ENCODE data around the gene GALNT2. TPM values are rescaled to one million over a fixed set of nuclear protein-coding genes. Genes with fewer than 3 reads are reported as not detected.
A peak's percentile ranks its signal among the peaks of the same experiment; 100 is the strongest.

The GALNT2 gene
- total and polyA plus RNA-seq, 9 donors: 38.6 to 142 (median 83.7) TPM

DNA sequence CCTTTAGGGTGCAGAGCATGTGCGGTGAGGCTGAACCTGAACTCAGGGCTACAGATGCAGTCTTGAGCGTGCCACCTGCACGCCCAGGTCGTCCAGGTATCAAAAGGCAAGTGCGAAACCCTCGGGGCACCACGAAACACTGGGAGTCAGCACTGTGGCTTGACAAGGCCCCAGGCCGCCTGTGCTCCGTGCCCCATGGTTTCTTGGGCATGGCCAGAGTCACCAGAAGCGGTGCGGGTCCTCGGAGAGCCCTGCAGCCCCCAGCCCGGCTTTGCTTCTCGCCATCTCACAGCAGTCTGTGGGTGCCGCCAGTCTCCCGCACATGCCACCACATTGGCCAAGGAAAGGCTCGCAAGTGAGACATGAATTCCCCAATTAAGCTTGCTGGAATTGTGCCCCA is 241.8 kb downstream of the GALNT2 start:
- no peaks in the 10 kb centered on the region for H3K4me1 ChIP-seq (ENCODE audit: insufficient read depth)
- 91 to 95% (median 94%) methylated on average over 17 of the region's 17 CpGs for WGBS, 3 donors
- TF ChIP-seq POLR2A (IDR thresholded peaks at IDR 0.05): no peak
- TF ChIP-seq, protein P1, sequence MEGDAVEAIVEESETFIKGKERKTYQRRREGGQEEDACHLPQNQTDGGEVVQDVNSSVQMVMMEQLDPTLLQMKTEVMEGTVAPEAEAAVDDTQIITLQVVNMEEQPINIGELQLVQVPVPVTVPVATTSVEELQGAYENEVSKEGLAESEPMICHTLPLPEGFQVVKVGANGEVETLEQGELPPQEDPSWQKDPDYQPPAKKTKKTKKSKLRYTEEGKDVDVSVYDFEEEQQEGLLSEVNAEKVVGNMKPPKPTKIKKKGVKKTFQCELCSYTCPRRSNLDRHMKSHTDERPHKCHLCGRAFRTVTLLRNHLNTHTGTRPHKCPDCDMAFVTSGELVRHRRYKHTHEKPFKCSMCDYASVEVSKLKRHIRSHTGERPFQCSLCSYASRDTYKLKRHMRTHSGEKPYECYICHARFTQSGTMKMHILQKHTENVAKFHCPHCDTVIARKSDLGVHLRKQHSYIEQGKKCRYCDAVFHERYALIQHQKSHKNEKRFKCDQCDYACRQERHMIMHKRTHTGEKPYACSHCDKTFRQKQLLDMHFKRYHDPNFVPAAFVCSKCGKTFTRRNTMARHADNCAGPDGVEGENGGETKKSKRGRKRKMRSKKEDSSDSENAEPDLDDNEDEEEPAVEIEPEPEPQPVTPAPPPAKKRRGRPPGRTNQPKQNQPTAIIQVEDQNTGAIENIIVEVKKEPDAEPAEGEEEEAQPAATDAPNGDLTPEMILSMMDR (IDR thresholded peaks at IDR 0.05): no peak
- no peak for TF ChIP-seq EP300 (IDR thresholded peaks at IDR 0.05)
- H3K4me3 ChIP-seq: no peak overlapping the region
- H3K27ac ChIP-seq: no peak overlapping the region
- no peak for DNase-seq
- H3K9me3 ChIP-seq: no peaks in the 10 kb centered on the region
- H3K36me3 ChIP-seq: no peaks in the 10 kb centered on the region
- H3K27me3 ChIP-seq: no peaks in the 10 kb centered on the region
- intact Hi-C loops (cut with DNase I): loop anchor here in 3 of 4 donors (5.0 to 10.0 kb wide), 2 partner anchors 644 to 647 kb away; no protein-coding TSS in a partner anchor

DNA sequence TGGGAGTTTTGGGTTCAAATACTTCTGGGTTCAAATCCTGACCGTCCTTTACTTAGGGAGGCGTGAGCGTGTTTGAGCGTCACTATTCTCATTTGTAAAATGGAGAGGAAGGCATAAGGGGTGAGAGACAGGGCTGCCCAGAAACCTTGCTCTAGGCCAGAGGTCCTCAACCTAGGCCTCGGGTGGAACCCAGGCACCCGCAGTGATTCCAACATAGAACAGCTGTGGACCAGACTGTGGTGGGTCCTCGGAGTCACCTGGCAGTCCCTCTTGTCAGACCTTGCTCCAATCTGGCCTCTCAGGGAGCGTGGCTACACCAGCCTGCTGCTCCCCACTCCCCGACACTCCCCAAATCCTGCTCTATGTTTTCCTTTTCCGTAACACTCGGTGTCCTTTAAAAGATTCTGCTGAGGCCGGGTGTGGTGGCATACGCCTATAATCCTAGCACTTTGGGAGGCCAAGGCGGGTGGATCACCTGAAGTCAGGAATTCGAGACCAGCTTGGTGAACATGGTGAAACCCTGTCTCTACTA is 242.7 kb downstream of the GALNT2 start:
- no peaks in the 10 kb centered on the region for H3K9me3 ChIP-seq
- no peaks in the 10 kb centered on the region for H3K4me1 ChIP-seq (ENCODE audit: insufficient read depth)
- TF ChIP-seq EP300 (IDR thresholded peaks at IDR 0.05): no peak
- TF ChIP-seq POLR2A (IDR thresholded peaks at IDR 0.05): no peak
- TF ChIP-seq, protein P1 (IDR thresholded peaks at IDR 0.05): no peak
- DNase-seq: no peak
- intact Hi-C loops (cut with DNase I): loop anchor here (2.0 to 10.0 kb wide), 3 partner anchors 645 to 649 kb away; no protein-coding TSS in a partner anchor
- no peaks in the 10 kb centered on the region for H3K36me3 ChIP-seq
- no peaks in the 10 kb centered on the region for H3K27me3 ChIP-seq
- WGBS, 3 donors: 93 to 96% (median 96%) methylated on average over 15 of the region's 15 CpGs
- H3K4me3 ChIP-seq: no peak overlapping the region
- no peak overlapping the region for H3K27ac ChIP-seq

DNA sequence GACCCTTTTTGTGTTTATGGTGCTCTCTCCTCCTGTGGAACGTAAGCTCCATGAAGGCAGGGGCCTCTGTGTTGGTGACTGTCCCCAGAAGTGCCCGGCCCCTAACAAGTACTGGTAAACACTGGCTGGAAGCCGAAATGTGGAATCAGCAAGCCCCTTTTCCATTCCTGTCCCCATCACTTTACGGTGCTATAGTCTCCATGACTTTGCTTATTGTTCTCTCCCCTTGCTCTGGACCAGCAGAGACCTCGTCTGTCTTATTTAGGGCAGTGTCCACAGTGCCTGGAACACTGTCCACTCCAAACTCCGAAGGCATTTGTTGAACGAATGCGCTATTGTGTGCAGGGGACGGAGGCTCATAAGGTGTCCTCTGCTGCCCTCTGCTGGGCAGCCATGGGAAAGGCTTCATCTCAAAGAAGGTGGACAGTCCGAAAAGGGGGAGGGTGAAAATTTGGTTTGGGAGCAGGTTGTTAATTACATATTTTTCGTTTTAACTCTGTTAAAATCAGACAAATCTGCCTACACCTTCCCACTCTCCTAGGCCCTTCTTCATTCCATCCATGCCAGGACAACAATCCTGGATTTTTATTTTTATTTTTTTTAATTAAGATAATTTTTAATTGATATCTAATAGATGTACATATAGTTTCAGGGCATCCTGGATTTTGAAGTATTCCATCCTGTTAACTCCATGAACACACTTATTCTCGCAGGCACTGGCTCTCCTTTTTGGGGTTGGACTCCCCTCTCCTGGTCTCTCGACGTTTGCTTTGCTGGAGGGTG is 243.5 kb downstream of the GALNT2 start:
- WGBS, 3 donors: 32 to 34% (median 32%) methylated on average over 14 of the region's 14 CpGs
- H3K4me3 ChIP-seq: no peak overlapping the region
- TF ChIP-seq POLR2A (IDR thresholded peaks at IDR 0.05): no peak
- TF ChIP-seq, protein P1 (IDR thresholded peaks at IDR 0.05): peak; percentile 88 to 89 (median 88)
- H3K36me3 ChIP-seq: no peaks in the 10 kb centered on the region
- peak; percentile 73 to 87 (median 85) for DNase-seq
- H3K27me3 ChIP-seq: no peaks in the 10 kb centered on the region
- H3K9me3 ChIP-seq: no peaks in the 10 kb centered on the region
- intact Hi-C loops (cut with DNase I): loop anchor here in 1 of 4 donors (2.0 kb wide), 1 partner anchor 650 kb away; no protein-coding TSS in a partner anchor
- no peaks in the 10 kb centered on the region for H3K4me1 ChIP-seq (ENCODE audit: insufficient read depth)
- no peak overlapping the region for H3K27ac ChIP-seq

DNA sequence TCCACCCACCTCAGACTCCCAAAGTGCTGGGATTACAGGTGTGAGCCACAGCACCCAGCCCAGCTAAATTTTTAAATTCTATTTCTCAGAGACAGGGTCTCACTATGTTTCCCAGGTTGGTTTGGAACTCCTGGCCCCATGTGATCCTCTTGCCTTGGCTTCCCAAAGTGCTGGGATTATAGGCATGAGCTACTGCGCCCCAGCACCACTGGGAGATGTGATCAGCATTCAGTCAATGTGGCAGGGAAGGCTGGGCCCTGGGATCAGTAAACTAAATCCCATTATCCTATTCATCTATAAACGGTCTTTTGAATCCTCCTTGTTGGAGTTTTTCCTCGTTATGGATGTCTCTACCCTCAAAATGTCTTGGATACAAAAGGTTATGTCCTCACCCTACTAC is 245.6 kb downstream of the GALNT2 start:
- DNase-seq: no peak
- Histone ChIP-seq H3K27ac (no peak overlapping the region), H3K27me3 (no peaks in the 10 kb centered on the region), H3K36me3 (no peaks in the 10 kb centered on the region), H3K9me3 (no peaks in the 10 kb centered on the region), H3K4me3 (no peak overlapping the region), H3K4me1 (ENCODE audit: insufficient read depth) (no peaks in the 10 kb centered on the region)
- TF ChIP-seq POLR2A (IDR thresholded peaks at IDR 0.05) (no peak), EP300 (IDR thresholded peaks at IDR 0.05) (no peak)
- TF ChIP-seq, protein P1 (IDR thresholded peaks at IDR 0.05): no peak
- WGBS, 3 donors: 59 to 65% (median 62%) methylated on average over 3 of the region's 3 CpGs
- intact Hi-C loops (cut with DNase I): no loop called here

Measured in ovary (tissue), 9 donors.